GM18858 (cell line): ENCODE results near the gene ACRBP.

Source experiments
- ATAC-seq: cut with Tn5 transposase; IDR thresholded peaks from one replicate; pipeline ENCODE4 v1.9.1; 2021; ENCODE audit not compliant: unreplicated experiment

Gene ACRBP

GRCh38 chr12:6650832-6651231 is 3.6 kb upstream of the ACRBP start:
- ATAC-seq: no peak

- ATAC-seq: no peak
Measured at GRCh38 chr12:6646276-6647082, 753 bp downstream of the ACRBP start.

GRCh38 chr12:6644903-6645302 is 2.3 kb downstream of the ACRBP start:
- ATAC-seq: no peak

- ATAC-seq: no peak
Measured at GRCh38 chr12:6644257-6644596, 3.0 kb downstream of the ACRBP start.

GRCh38 chr12:6643569-6644256 is 3.5 kb downstream of the ACRBP start:
- ATAC-seq: no peak

GRCh38 chr12:6641131-6641530 is 6.1 kb downstream of the ACRBP start:
- ATAC-seq: no peak

- ATAC-seq: no peak
Measured at GRCh38 chr12:6640497-6640896, 6.7 kb downstream of the ACRBP start.

GRCh38 chr12:6639151-6639801 is 8.0 kb downstream of the ACRBP start:
- ATAC-seq: no peak

GRCh38 chr12:6638305-6638704 is 8.9 kb downstream of the ACRBP start:
- ATAC-seq: no peak

GRCh38 chr12:6635856-6636531 is 11.2 kb downstream of the ACRBP start, which contains the start of gene LPAR5:
Gene LPAR5, minus strand, starts transcription at chr12:6635959. Its CDS starts 14,711 bp downstream, at chr12:6621248.
- ATAC-seq: no peak

- no peak for ATAC-seq
Measured at GRCh38 chr12:6635375-6635855, 11.8 kb downstream of the ACRBP start.

GRCh38 chr12:6632026-6632983 is 14.9 kb downstream of the ACRBP start:
- ATAC-seq: peak; percentile 50

- no peak for ATAC-seq
Measured at GRCh38 chr12:6631549-6631961, 15.7 kb downstream of the ACRBP start.

- no peak for ATAC-seq
Measured at GRCh38 chr12:6630736-6631135, 16.5 kb downstream of the ACRBP start.

- ATAC-seq: no peak
Measured at GRCh38 chr12:6627616-6628015, 19.6 kb downstream of the ACRBP start.

- no peak for ATAC-seq
Measured at GRCh38 chr12:6626654-6627283, 20.5 kb downstream of the ACRBP start.

GRCh38 chr12:6620885-6621274 is 26.4 kb downstream of the ACRBP start:
- no peak for ATAC-seq

- ATAC-seq: no peak
Measured at GRCh38 chr12:6620137-6620884, 26.9 kb downstream of the ACRBP start.
